ENCODE results near the gene SARS1. TPM values are rescaled to one million over a fixed set of nuclear protein-coding genes. Genes with fewer than 3 reads are reported as not detected.

Gene SARS1
- polyA plus RNA-seq, 1 of the 3 experiments (the other 2 are of a cell fraction) = 98.3 TPM

- peaks cover 18% of the 10 kb centered on the region for H3F3A ChIP-seq (replicated peaks; ENCODE audit: insufficient read depth)
- WGBS (ENCODE audit: low lambda C conversion rate) = 94% methylated on average over 10 of the region's 13 CpGs
- DNase-seq = no peak
- CTCF ChIA-PET = interaction anchor here (2.3 kb wide), 1 partner anchor 34 kb away, joined by 7 read pairs; no protein-coding TSS in a partner anchor
- H3K9ac ChIP-seq = no peak overlapping the region
- H3K9me2 ChIP-seq = no peaks in the 10 kb centered on the region
- no peaks in the 10 kb centered on the region for H3K27me3 ChIP-seq (ENCODE audit: insufficient read depth)
- H2AFZ ChIP-seq (ENCODE audit: low read depth) = no peak overlapping the region
- no peaks in the 10 kb centered on the region for H3K4me1 ChIP-seq (ENCODE audit: control insufficient read depth in 1 of 2, insufficient read depth in 2 of 2, low read depth in 1 of 2, low read length in 1 of 2)
- H3K9me3 ChIP-seq = no peaks in the 10 kb centered on the region
- TF ChIP-seq RFX5 (IDR thresholded peaks at IDR 0.05; ENCODE audit: low read length) (no peak), GABPA (IDR thresholded peaks at IDR 0.05; ENCODE audit: low read depth) (no peak), TEAD4 (IDR thresholded peaks at IDR 0.05; ENCODE audit: borderline replicate concordance, insufficient read depth) (no peak), RXRA (IDR thresholded peaks at IDR 0.05; ENCODE audit: borderline replicate concordance, low read depth) (no peak), CHD2 (IDR thresholded peaks at IDR 0.05; ENCODE audit: low read length, partially characterized antibody) (no peak), FOSL2 (IDR thresholded peaks at IDR 0.05; ENCODE audit: borderline replicate concordance, low read depth) (no peak), POLR2AphosphoS5 (IDR thresholded peaks at IDR 0.05; ENCODE audit: low read depth, low read length) (no peak), NRF1 (IDR thresholded peaks at IDR 0.05; ENCODE audit: low read depth, low read length) (no peak), SIN3A (IDR thresholded peaks at IDR 0.05; ENCODE audit: borderline replicate concordance, low read depth, low read length) (no peak), PBX3 (IDR thresholded peaks at IDR 0.05) (no peak), MAX (IDR thresholded peaks at IDR 0.05; ENCODE audit: low read depth) (no peak), EZH2phosphoT487 (IDR thresholded peaks at IDR 0.05; ENCODE audit: borderline replicate concordance, low read depth) (no peak), ZBTB33 (IDR thresholded peaks at IDR 0.05; ENCODE audit: borderline replicate concordance, low read depth) (no peak), JUND (IDR thresholded peaks at IDR 0.05) (no peak), RAD21 (IDR thresholded peaks at IDR 0.05; ENCODE audit: low read length) (no peak), EP300 (IDR thresholded peaks at IDR 0.05; ENCODE audit: borderline replicate concordance in 1 of 2, low read depth in 1 of 2, low read length in 1 of 2) (no peak), FOXM1 (IDR thresholded peaks at IDR 0.05; ENCODE audit: low read depth) (no peak)
- no peak overlapping the region for H3K4me2 ChIP-seq
- H3K36me3 ChIP-seq (replicated peaks in 1 of 2; ENCODE audit: control insufficient read depth in 1 of 2, insufficient read depth in 2 of 2, low read length in 1 of 2) = peaks cover 60 to 64% of the 10 kb centered on the region in 2 experiments
- H3K27ac ChIP-seq (ENCODE audit: low read depth in 2 of 2, low read length in 1 of 2) = no peak overlapping the region
- no peak overlapping the region for H3K4me3 ChIP-seq (ENCODE audit: low read depth in 2 of 2, low read length in 1 of 2)
- POLR2A ChIA-PET = no interaction called here
- H4K20me1 ChIP-seq (ENCODE audit: insufficient read depth) = peaks cover 13% of the 10 kb centered on the region
- peaks cover 39% of the 10 kb centered on the region for H3K79me2 ChIP-seq (ENCODE audit: insufficient read depth)
Observed at GRCh38 chr1:109229531-109230127, 15.9 kb downstream of the SARS1 start.
